ENCODE data around the gene N4BP2L2. TPM values are rescaled to one million over a fixed set of nuclear protein-coding genes. Genes with fewer than 3 reads are reported as not detected.
A peak's percentile ranks its signal among the peaks of the same experiment; 100 is the strongest.

The N4BP2L2 gene
- total and polyA plus RNA-seq, 4 donors: 41.1 to 402 (median 75.0) TPM

- Histone ChIP-seq H3K9me3 (ENCODE audit: control insufficient read depth in 4 of 4, insufficient read depth in 3 of 4, low read length in 3 of 4) (peaks cover 0 to 9% (median 0%) of the 10 kb centered on the region in 4 donors), H3K4me1 (ENCODE audit: control insufficient read depth in 5 of 5, insufficient read depth in 5 of 5, low read length in 5 of 5) (peaks cover 0 to 1% (median 0%) of the 10 kb centered on the region in 5 donors), H3K9ac (ENCODE audit: insufficient read depth in 1 of 2, low read length in 2 of 2) (no peak overlapping the region), H3K36me3 (ENCODE audit: control insufficient read depth in 4 of 4, insufficient read depth in 4 of 4, low read length in 4 of 4) (peaks cover 0 to 5% (median 0%) of the 10 kb centered on the region in 4 donors), H3K27ac (ENCODE audit: low read depth in 1 of 2, low read length in 1 of 2) (no peak overlapping the region), H3K4me3 (no peak overlapping the region), H3K27me3 (ENCODE audit: control insufficient read depth in 3 of 3, insufficient read depth in 3 of 3, low read length in 2 of 3) (no peaks in the 10 kb centered on the region)
- TF ChIP-seq, protein P1, sequence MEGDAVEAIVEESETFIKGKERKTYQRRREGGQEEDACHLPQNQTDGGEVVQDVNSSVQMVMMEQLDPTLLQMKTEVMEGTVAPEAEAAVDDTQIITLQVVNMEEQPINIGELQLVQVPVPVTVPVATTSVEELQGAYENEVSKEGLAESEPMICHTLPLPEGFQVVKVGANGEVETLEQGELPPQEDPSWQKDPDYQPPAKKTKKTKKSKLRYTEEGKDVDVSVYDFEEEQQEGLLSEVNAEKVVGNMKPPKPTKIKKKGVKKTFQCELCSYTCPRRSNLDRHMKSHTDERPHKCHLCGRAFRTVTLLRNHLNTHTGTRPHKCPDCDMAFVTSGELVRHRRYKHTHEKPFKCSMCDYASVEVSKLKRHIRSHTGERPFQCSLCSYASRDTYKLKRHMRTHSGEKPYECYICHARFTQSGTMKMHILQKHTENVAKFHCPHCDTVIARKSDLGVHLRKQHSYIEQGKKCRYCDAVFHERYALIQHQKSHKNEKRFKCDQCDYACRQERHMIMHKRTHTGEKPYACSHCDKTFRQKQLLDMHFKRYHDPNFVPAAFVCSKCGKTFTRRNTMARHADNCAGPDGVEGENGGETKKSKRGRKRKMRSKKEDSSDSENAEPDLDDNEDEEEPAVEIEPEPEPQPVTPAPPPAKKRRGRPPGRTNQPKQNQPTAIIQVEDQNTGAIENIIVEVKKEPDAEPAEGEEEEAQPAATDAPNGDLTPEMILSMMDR (IDR thresholded peaks at IDR 0.05; ENCODE audit: control extremely low read depth, extremely low read depth): no peak
- WGBS, 2 donors: 97 to 98% methylated on average over 1 of the region's 1 CpG
- no peak for DNase-seq
- ATAC-seq (ENCODE audit: insufficient read depth, low FRiP score): no peak
Measured at GRCh38 chr13:32417995-32418394, 120.6 kb downstream of the N4BP2L2 start.

- DNase-seq (peak in 2 of 3 donors; percentile 16 to 26), ATAC-seq (ENCODE audit: insufficient read depth, low FRiP score) (peak; percentile 47)
- peaks cover 0 to 8% (median 0%) of the 10 kb centered on the region in 4 donors for H3K9me3 ChIP-seq (ENCODE audit: control insufficient read depth in 4 of 4, insufficient read depth in 3 of 4, low read length in 3 of 4)
- no peaks in the 10 kb centered on the region for H3K27me3 ChIP-seq (ENCODE audit: control insufficient read depth in 3 of 3, insufficient read depth in 3 of 3, low read length in 2 of 3)
- no peak overlapping the region for H3K27ac ChIP-seq (ENCODE audit: low read depth in 1 of 2, low read length in 1 of 2)
- no peak overlapping the region for H3K9ac ChIP-seq (ENCODE audit: insufficient read depth in 1 of 2, low read length in 2 of 2)
- H3K4me1 ChIP-seq (ENCODE audit: control insufficient read depth in 5 of 5, insufficient read depth in 5 of 5, low read length in 5 of 5): peaks cover 0 to 1% (median 0%) of the 10 kb centered on the region in 5 donors
- peaks cover 0 to 4% (median 0%) of the 10 kb centered on the region in 4 donors for H3K36me3 ChIP-seq (ENCODE audit: control insufficient read depth in 4 of 4, insufficient read depth in 4 of 4, low read length in 4 of 4)
- no peak overlapping the region for H3K4me3 ChIP-seq
- TF ChIP-seq, protein P1 (IDR thresholded peaks at IDR 0.05; ENCODE audit: control extremely low read depth, extremely low read depth): no peak
Measured at GRCh38 chr13:32415019-32415418, 123.6 kb downstream of the N4BP2L2 start.

DNA sequence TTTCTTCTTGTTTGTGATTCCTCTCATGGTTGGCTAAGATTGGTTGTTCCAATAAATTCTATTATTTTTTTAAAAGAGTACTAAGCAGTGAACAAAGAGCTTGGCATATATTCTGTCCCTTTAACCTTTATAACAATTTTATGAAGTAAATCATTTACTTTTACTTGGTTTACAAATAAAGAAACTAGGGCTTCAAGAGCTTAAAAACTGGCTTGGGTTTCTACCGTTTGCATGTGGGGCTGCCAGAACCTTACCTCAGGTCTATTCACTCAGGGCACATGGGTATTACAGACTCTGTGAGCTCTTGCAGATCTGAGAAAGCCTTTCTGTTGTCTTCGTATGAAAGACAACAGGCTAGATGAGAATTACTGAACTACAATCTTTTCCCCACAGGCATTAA is 124.0 kb downstream of the N4BP2L2 start:
- peaks cover 0 to 4% (median 1%) of the 10 kb centered on the region in 5 donors for H3K4me1 ChIP-seq (ENCODE audit: control insufficient read depth in 5 of 5, insufficient read depth in 5 of 5, low read length in 5 of 5)
- peaks cover 0 to 5% (median 0%) of the 10 kb centered on the region in 4 donors for H3K9me3 ChIP-seq (ENCODE audit: control insufficient read depth in 4 of 4, insufficient read depth in 3 of 4, low read length in 3 of 4)
- DNase-seq (no peak), ATAC-seq (ENCODE audit: insufficient read depth, low FRiP score) (no peak)
- no peak overlapping the region for H3K27ac ChIP-seq (ENCODE audit: low read depth in 1 of 2, low read length in 1 of 2)
- H3K27me3 ChIP-seq (ENCODE audit: control insufficient read depth in 3 of 3, insufficient read depth in 3 of 3, low read length in 2 of 3): no peaks in the 10 kb centered on the region
- no peak overlapping the region for H3K9ac ChIP-seq (ENCODE audit: insufficient read depth in 1 of 2, low read length in 2 of 2)
- TF ChIP-seq, protein P1 (IDR thresholded peaks at IDR 0.05; ENCODE audit: control extremely low read depth, extremely low read depth): no peak
- no peak overlapping the region for H3K4me3 ChIP-seq
- 73 to 84% methylated on average over 2 of the region's 2 CpGs for WGBS, 2 donors
- H3K36me3 ChIP-seq (ENCODE audit: control insufficient read depth in 4 of 4, insufficient read depth in 4 of 4, low read length in 4 of 4): no peaks in the 10 kb centered on the region

GRCh38 chr13:32413284-32413683 is 125.3 kb downstream of the N4BP2L2 start:
- ATAC-seq (ENCODE audit: insufficient read depth, low FRiP score) (no peak), DNase-seq (no peak)
- H3K27me3 ChIP-seq (ENCODE audit: control insufficient read depth in 3 of 3, insufficient read depth in 3 of 3, low read length in 2 of 3): no peaks in the 10 kb centered on the region
- no peaks in the 10 kb centered on the region for H3K36me3 ChIP-seq (ENCODE audit: control insufficient read depth in 4 of 4, insufficient read depth in 4 of 4, low read length in 4 of 4)
- H3K27ac ChIP-seq (ENCODE audit: low read depth in 1 of 2, low read length in 1 of 2): no peak overlapping the region
- peaks cover 0 to 10% (median 3%) of the 10 kb centered on the region in 5 donors for H3K4me1 ChIP-seq (ENCODE audit: control insufficient read depth in 5 of 5, insufficient read depth in 5 of 5, low read length in 5 of 5)
- WGBS, 2 donors: 95 to 99% methylated on average over 3 of the region's 3 CpGs
- peaks cover 0 to 3% (median 0%) of the 10 kb centered on the region in 4 donors for H3K9me3 ChIP-seq (ENCODE audit: control insufficient read depth in 4 of 4, insufficient read depth in 3 of 4, low read length in 3 of 4)
- H3K9ac ChIP-seq (ENCODE audit: insufficient read depth in 1 of 2, low read length in 2 of 2): no peak overlapping the region
- TF ChIP-seq, protein P1 (IDR thresholded peaks at IDR 0.05; ENCODE audit: control extremely low read depth, extremely low read depth): no peak
- no peak overlapping the region for H3K4me3 ChIP-seq

All from lung (tissue), 12 donors.